Measurements from ENCODE around the gene FOXO1. TPM values are rescaled to one million over a fixed set of nuclear protein-coding genes. Genes with fewer than 3 reads are reported as not detected.

Gene FOXO1
- total and polyA plus RNA-seq, 2 of the 13 experiments (the other 11 are each of a cell fraction or from before 2014, with no cell fraction given): 8.1 to 13.1 TPM

DNA sequence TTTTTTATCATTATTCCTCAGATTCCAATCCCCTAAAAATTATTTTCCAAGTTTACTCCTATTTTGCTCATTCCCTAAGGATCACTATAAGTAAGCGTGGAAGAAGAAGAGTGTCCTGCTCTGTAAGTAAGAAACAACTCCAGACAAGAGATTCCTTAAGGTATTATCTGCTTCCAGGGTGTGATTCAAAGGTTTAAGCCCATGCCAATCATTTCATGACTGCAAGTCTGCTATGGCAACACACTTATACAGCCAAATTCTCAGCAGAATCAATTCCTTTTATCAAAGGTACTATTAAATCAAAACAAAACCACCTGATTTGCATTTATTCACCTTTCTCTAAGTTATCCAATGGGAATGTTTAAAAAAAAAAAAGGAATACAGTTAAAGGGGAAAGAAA, 43.7 kb downstream of the FOXO1 start (continued):
- TF ChIP-seq REST (IDR thresholded peaks at IDR 0.05; ENCODE audit: borderline replicate concordance in 1 of 2, low read depth in 1 of 2, low read length in 2 of 2) (no peak), CBFB (CRISPR knock-in tag; IDR thresholded peaks at IDR 0.05) (no peak), ZNF776 (CRISPR knock-in tag; IDR thresholded peaks at IDR 0.05) (no peak), RAD21 (CRISPR knock-in tag; IDR thresholded peaks at IDR 0.05) (no peak), ZSCAN5A (CRISPR knock-in tag; IDR thresholded peaks at IDR 0.05; ENCODE audit: borderline replicate concordance) (no peak), ZNF17 (CRISPR knock-in tag; IDR thresholded peaks at IDR 0.05) (no peak)

DNA sequence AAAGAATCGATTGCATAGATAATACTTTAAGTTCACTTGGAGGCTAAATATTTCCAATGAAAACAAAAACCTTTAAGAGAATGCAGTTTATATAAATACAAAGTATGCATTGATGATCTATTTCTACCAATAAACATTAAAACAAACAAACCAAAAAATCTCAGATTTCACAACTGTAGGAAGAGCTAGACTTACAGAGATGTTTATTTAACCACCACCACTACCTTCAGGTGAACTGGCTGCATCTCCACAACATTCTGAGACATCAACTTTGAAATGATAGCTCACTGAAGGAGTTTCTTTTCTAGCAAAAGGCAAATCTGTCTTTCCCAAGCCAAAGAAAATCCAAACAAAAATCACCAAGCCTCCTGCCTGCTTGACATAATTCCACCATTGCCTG, 44.2 kb downstream of the FOXO1 start:
- Histone ChIP-seq H3K4me1 (ENCODE audit: insufficient read depth, low read length) (peaks cover 64% of the 10 kb centered on the region), H3K27me3 (ENCODE audit: control insufficient read depth in 1 of 2, insufficient read depth in 2 of 2, low read length in 2 of 2) (no peaks in the 10 kb centered on the region), H3K4me3 (replicated peaks in 1 of 3; ENCODE audit: insufficient read depth in 1 of 3, low read depth in 2 of 3, low read length in 3 of 3) (no peak overlapping the region), H3K9ac (ENCODE audit: insufficient read depth, low read depth, low read length) (no peak overlapping the region), H3K27ac (ENCODE audit: extremely low read length, insufficient read depth, low read length) (no peak overlapping the region), H4K20me1 (ENCODE audit: insufficient read depth, low read length) (peaks cover 81% of the 10 kb centered on the region), H3K4me2 (ENCODE audit: low read depth, low read length) (no peak overlapping the region), H3K9me3 (ENCODE audit: low read length) (no peaks in the 10 kb centered on the region), H2AFZ (ENCODE audit: low read length) (no peak overlapping the region), H3K36me3 (replicated peaks in 1 of 2; ENCODE audit: control insufficient read depth in 1 of 2, insufficient read depth in 2 of 2, low read length in 2 of 2) (peaks cover 2% of the 10 kb centered on the region in 2 experiments; a peak in 2 of 5 replicates), H3K79me2 (ENCODE audit: insufficient read depth, low read length) (peaks cover 97% of the 10 kb centered on the region)
- in situ Hi-C loops (cut with HindIII; ENCODE audit: extremely low pct_ligation_motif_present, low pct_unique_long_range_greater_than_20kb) (no loop called here), intact Hi-C loops (cut with micrococcal nuclease; ENCODE audit: unreplicated experiment) (loop anchor here (5.0 kb wide), 1 partner anchor 40 kb away; no protein-coding TSS in a partner anchor)
- DNase-seq (ENCODE audit: low spot score) (no peak), ATAC-seq (no peak), FAIRE-seq (no peak)
- 92% methylated on average over 1 of the region's 1 CpG for WGBS (ENCODE audit: low lambda C conversion rate)
- POLR2A ChIA-PET: no interaction called here
- CTCF ChIA-PET (ENCODE audit: low intra/inter-chr PET ratio, low total read pairs): no interaction called here
- BruUV-seq (replicated peaks): no TSS peak
- TF ChIP-seq CREM (IDR thresholded peaks at IDR 0.05) (no peak), CREM (CRISPR knock-in tag; IDR thresholded peaks at IDR 0.05) (no peak), FOXA1 (IDR thresholded peaks at IDR 0.05) (no peak), FOXA1 (CRISPR knock-in tag; IDR thresholded peaks at IDR 0.05) (no peak), NFRKB (IDR thresholded peaks at IDR 0.05) (no peak), SRF (IDR thresholded peaks at IDR 0.05; ENCODE audit: low read depth, low read length) (no peak), FLYWCH1 (CRISPR knock-in tag; IDR thresholded peaks at IDR 0.05) (no peak)
- TF ChIP-seq, protein P1, sequence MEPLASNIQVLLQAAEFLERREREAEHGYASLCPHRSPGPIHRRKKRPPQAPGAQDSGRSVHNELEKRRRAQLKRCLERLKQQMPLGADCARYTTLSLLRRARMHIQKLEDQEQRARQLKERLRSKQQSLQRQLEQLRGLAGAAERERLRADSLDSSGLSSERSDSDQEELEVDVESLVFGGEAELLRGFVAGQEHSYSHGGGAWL (CRISPR knock-in tag; IDR thresholded peaks at IDR 0.05): no peak
- TF ChIP-seq, protein P2, sequence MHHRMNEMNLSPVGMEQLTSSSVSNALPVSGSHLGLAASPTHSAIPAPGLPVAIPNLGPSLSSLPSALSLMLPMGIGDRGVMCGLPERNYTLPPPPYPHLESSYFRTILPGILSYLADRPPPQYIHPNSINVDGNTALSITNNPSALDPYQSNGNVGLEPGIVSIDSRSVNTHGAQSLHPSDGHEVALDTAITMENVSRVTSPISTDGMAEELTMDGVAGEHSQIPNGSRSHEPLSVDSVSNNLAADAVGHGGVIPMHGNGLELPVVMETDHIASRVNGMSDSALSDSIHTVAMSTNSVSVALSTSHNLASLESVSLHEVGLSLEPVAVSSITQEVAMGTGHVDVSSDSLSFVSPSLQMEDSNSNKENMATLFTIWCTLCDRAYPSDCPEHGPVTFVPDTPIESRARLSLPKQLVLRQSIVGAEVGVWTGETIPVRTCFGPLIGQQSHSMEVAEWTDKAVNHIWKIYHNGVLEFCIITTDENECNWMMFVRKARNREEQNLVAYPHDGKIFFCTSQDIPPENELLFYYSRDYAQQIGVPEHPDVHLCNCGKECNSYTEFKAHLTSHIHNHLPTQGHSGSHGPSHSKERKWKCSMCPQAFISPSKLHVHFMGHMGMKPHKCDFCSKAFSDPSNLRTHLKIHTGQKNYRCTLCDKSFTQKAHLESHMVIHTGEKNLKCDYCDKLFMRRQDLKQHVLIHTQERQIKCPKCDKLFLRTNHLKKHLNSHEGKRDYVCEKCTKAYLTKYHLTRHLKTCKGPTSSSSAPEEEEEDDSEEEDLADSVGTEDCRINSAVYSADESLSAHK (CRISPR knock-in tag; IDR thresholded peaks at IDR 0.05; ENCODE audit: borderline replicate concordance): no peak
- TF ChIP-seq, protein P3, sequence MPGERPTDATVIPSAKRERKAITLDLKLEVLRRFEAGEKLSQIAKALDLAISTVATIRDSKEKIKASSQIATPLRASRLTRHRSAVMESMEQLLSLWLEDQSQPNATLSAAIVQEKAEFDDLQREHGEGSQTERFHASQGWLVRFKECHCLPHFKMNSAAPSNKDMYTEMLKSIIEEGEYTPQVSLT (CRISPR knock-in tag; IDR thresholded peaks at IDR 0.05; ENCODE audit: borderline replicate concordance, low read depth): no peak
